HepG2 (cell line): ENCODE measurements around the gene BCKDHB. TPM values are rescaled to one million over a fixed set of nuclear protein-coding genes. Genes with fewer than 3 reads are reported as not detected.
"Not testable (repeated sequence)": the region's sequence is repeated elsewhere in the genome, so short reads cannot be mapped to it uniquely, and the experiment has no call there.

ENCODE experiments used
- ATAC-seq: fragments of 200-7000 bp; cut with Tn5 transposase; 3 replicates; pipeline ENCODE4 v1.9.1; 2020; ENCODE audit warnings: mild to moderate bottlenecking, moderate library complexity
- BruUV-seq: library from RNA; stranded (reverse); fragments of 400-500 nt; replicated peaks from 2 replicates; lab custom pipeline; 2021; lab: Mats Ljungman, UMichigan
- CTCF ChIA-PET: fragments of 300-600 bp; formaldehyde crosslinking; extraction: SDS; loops from one replicate; lab custom pipeline; 2021; ENCODE audit warnings: low total read pairs, inconsistent platforms, low intra/inter-chr PET ratio; lab: Yijun Ruan, JAX
- POLR2A ChIA-PET: fragments of 350-600 bp; sonication (Branson Sonifier 250); formaldehyde crosslinking; loops from one replicate; lab custom pipeline; 2020; ENCODE audit warnings: antibody characterized with exemption, inconsistent platforms; lab: Yijun Ruan, JAX
- DNase-seq: peaks from one replicate; pipeline ENCODE4 v3.0.0-alpha.2; 2015; ENCODE audit warnings: low spot score
- FAIRE-seq: peaks from 3 replicates; lab custom pipeline; 2011; peaks lifted over from hg19 to GRCh38; lab: Jason Lieb, UNC
- H2AFZ ChIP-seq: one replicate; pipeline ENCODE4 v1.6.1; 2011; ENCODE audit warnings: low read length, inconsistent platforms
- H3K27ac ChIP-seq: fragments of 300-600 bp; 3 replicates; pipeline ENCODE4 v1.8.0; 2011; ENCODE audit warnings: mixed run types, mild to moderate bottlenecking, mixed read lengths, low read length, inconsistent platforms; ENCODE audit not compliant: insufficient read depth; ENCODE audit errors: extremely low read length
- H3K27me3 ChIP-seq, 2 experiments: fragments of 200-600 bp in 1 of 2; 2 replicates in 1 of 2; 3 replicates in 1 of 2; pipeline versions ENCODE4 v1.6.0 to v1.8.0; 2011; ENCODE audit warnings: low read length in 2 of 2, mild to moderate bottlenecking in 2 of 2, moderate library complexity in 2 of 2, inconsistent platforms in 1 of 2; ENCODE audit not compliant: insufficient read depth in 2 of 2, control insufficient read depth in 1 of 2
- H3K36me3 ChIP-seq, 2 experiments: fragments of 200-600 bp in 1 of 2; replicated peaks in 1 of 2; 2 replicates in 1 of 2; 3 replicates in 1 of 2; pipeline versions ENCODE4 v1.5.1 to v1.8.0; 2011; ENCODE audit warnings: low read length in 2 of 2, inconsistent platforms in 1 of 2; ENCODE audit not compliant: insufficient read depth in 2 of 2, control insufficient read depth in 1 of 2
- H3K4me1 ChIP-seq: 2 replicates; pipeline ENCODE4 v1.5.1; 2012; ENCODE audit warnings: low read length, inconsistent platforms; ENCODE audit not compliant: insufficient read depth
- H3K4me2 ChIP-seq: 2 replicates; pipeline ENCODE4 v1.6.0; 2011; ENCODE audit warnings: low read depth, low read length, inconsistent platforms
- H3K4me3 ChIP-seq, 3 experiments: fragments of 200-600 bp in 1 of 3; sonication (generic), shearing (Covaris generic) in 1 of 3; replicated peaks in 1 of 3; 2 replicates each; pipeline ENCODE4 v1.5.1; 2011 to 2016; ENCODE audit warnings: low read length in 3 of 3, inconsistent platforms in 2 of 3, low read depth in 2 of 3, mild to moderate bottlenecking in 2 of 3, control low read depth in 1 of 3, mixed read lengths in 1 of 3; ENCODE audit not compliant: insufficient read depth in 1 of 3
- H3K79me2 ChIP-seq: one replicate; pipeline ENCODE4 v1.6.1; 2011; ENCODE audit warnings: low read length, inconsistent platforms; ENCODE audit not compliant: insufficient read depth
- H3K9ac ChIP-seq: 2 replicates; pipeline ENCODE4 v1.6.0; 2011; ENCODE audit warnings: mild to moderate bottlenecking, low read depth, low read length, inconsistent platforms; ENCODE audit not compliant: insufficient read depth
- H3K9me3 ChIP-seq: 2 replicates; pipeline ENCODE4 v1.5.1; 2012; ENCODE audit warnings: mild to moderate bottlenecking, low read length
- H4K20me1 ChIP-seq: 2 replicates; pipeline ENCODE4 v1.6.0; 2011; ENCODE audit warnings: inconsistent platforms, mild to moderate bottlenecking, low read length, moderate library complexity; ENCODE audit not compliant: insufficient read depth
- HDAC1 ChIP-seq: sonication (generic); formaldehyde crosslinking; IDR thresholded peaks from 2 replicates; pipeline ENCODE4 v1.5.1; 2020; ENCODE audit warnings: mild to moderate bottlenecking, missing genetic modification reagents
- RAD21 ChIP-seq: fragments of 450-650 bp; formaldehyde crosslinking; IDR thresholded peaks from 2 replicates; pipeline ENCODE4 v1.5.0; 2020; ENCODE audit warnings: mild to moderate bottlenecking
- SALL2 ChIP-seq: sonication (generic); formaldehyde crosslinking; IDR thresholded peaks from 2 replicates; pipeline ENCODE4 v1.8.1; 2023; ENCODE audit warnings: mild to moderate bottlenecking, missing genetic modification reagents, inconsistent platforms
- SIX1 ChIP-seq: sonication (generic); formaldehyde crosslinking; IDR thresholded peaks from 2 replicates; pipeline ENCODE4 v1.4.0; 2020; ENCODE audit warnings: missing genetic modification reagents, borderline replicate concordance
- TBX3 ChIP-seq: fragments of 450-650 bp; IDR thresholded peaks from 2 replicates; pipeline ENCODE4 v1.6.1; 2017; ENCODE audit warnings: antibody characterized with exemption, mild to moderate bottlenecking, inconsistent platforms, borderline replicate concordance
- TCF7L2 ChIP-seq: IDR thresholded peaks from 2 replicates; pipeline ENCODE4 v1.6.1; 2011; ENCODE audit warnings: mild to moderate bottlenecking, low read depth, low read length, moderate library complexity
- ZKSCAN8 ChIP-seq: IDR thresholded peaks from 2 replicates; pipeline ENCODE4 v1.6.1; 2016; ENCODE audit warnings: borderline replicate concordance, missing genetic modification reagents, missing compliant biosample characterization
- ZNF382 ChIP-seq: sonication (generic); formaldehyde crosslinking; IDR thresholded peaks from 2 replicates; pipeline ENCODE4 v1.5.0; 2020; ENCODE audit warnings: missing genetic modification reagents, mild to moderate bottlenecking, borderline replicate concordance
- ZNF709 ChIP-seq: sonication (generic); formaldehyde crosslinking; IDR thresholded peaks from 2 replicates; pipeline ENCODE4 v1.5.0; 2020; ENCODE audit warnings: mild to moderate bottlenecking, missing genetic modification reagents
- ZNF737 ChIP-seq: sonication (generic); formaldehyde crosslinking; IDR thresholded peaks from 2 replicates; pipeline ENCODE4 v1.5.0; 2020; ENCODE audit warnings: missing genetic modification reagents, mild to moderate bottlenecking, borderline replicate concordance
- WGBS: methylation state at CpG from one replicate; pipeline ENCODE4 v1.1.6; 2017; ENCODE audit warnings: low lambda C conversion rate; 5-methylcytosine and 5-hydroxymethylcytosine counted together
- in situ Hi-C: cut with HindIII; loops from 2 replicates; pipeline ENCODE4 v1.10.0; 2017; ENCODE audit warnings: low pct_unique_long_range_greater_than_20kb; ENCODE audit not compliant: extremely low pct_ligation_motif_present
- intact Hi-C: fragments of 100-400 bp; cut with micrococcal nuclease; formaldehyde crosslinking; loops from one replicate; pipeline ENCODE4 v1.10.0; 2022; ENCODE audit not compliant: unreplicated experiment
- polyA plus RNA-seq, 8 experiments: library from polyadenylated mRNA; depleted of rRNA in 3 of 8; stranded (reverse) in 7 of 8; unstranded in 1 of 8; fragments of >200 nt; fragmentation: Illumina TruSeq in 4 of 8; extraction: Trizol in 4 of 8; gene quantifications; 2 replicates each; pipeline versions ENCODE4 v1.2.1 to v1.2.3, GENCODE V29; 2011 to 2016; ENCODE audit warnings: low read depth in 4 of 8, missing spikeins in 1 of 8, mixed read lengths in 1 of 8; ENCODE audit not compliant: insufficient read depth in 1 of 8
- total RNA-seq, 5 experiments: library from RNA; depleted of rRNA; stranded (reverse); fragments of >200 nt; fragmentation: Illumina TruSeq; extraction: Trizol; gene quantifications; 2 replicates each; pipeline ENCODE4 v1.2.3, GENCODE V29; 2016; ENCODE audit warnings: low read depth in 1 of 5
- TF ChIP-seq, protein P1 (sequence below): fragments of 450-650 bp; IDR thresholded peaks from 2 replicates; pipeline ENCODE4 v1.6.1; 2016
- TF ChIP-seq, protein P2 (sequence below): sonication (generic); formaldehyde crosslinking; IDR thresholded peaks from 2 replicates; pipeline ENCODE4 v1.4.0; 2020; ENCODE audit warnings: missing genetic modification reagents, borderline replicate concordance

BCKDHB gene
- total and polyA plus RNA-seq, 2 of the 13 experiments (the other 11 are each of a cell fraction or from before 2014, with no cell fraction given) = 10.8 to 13.6 TPM

- H3K79me2 ChIP-seq, BruUV-seq, H4K20me1 ChIP-seq, CTCF ChIA-PET, H3K4me1 ChIP-seq, in situ Hi-C loops, H3K9ac ChIP-seq, H3K4me2 ChIP-seq, FAIRE-seq, H3K9me3 ChIP-seq, DNase-seq, H3K4me3 ChIP-seq, H3K27ac ChIP-seq, ATAC-seq, H3K27me3 ChIP-seq, H2AFZ ChIP-seq, POLR2A ChIA-PET, H3K36me3 ChIP-seq: not testable (repeated sequence)
- TF ChIP-seq, protein P1, sequence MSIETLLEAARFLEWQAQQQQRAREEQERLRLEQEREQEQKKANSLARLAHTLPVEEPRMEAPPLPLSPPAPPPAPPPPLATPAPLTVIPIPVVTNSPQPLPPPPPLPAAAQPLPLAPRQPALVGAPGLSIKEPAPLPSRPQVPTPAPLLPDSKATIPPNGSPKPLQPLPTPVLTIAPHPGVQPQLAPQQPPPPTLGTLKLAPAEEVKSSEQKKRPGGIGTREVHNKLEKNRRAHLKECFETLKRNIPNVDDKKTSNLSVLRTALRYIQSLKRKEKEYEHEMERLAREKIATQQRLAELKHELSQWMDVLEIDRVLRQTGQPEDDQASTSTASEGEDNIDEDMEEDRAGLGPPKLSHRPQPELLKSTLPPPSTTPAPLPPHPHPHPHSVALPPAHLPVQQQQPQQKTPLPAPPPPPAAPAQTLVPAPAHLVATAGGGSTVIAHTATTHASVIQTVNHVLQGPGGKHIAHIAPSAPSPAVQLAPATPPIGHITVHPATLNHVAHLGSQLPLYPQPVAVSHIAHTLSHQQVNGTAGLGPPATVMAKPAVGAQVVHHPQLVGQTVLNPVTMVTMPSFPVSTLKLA = 0 out of 2 replicates have a peak, but pooled peaks have one; percentile 6
- WGBS = 89% methylated on average over 3 of the region's 4 CpGs
- intact Hi-C loops = loop anchor here (5.0 to 10.0 kb wide), 3 partner anchors 393 to 1255 kb away; no protein-coding TSS in a partner anchor
Observed at GRCh38 chr6:80211890-80212289, 105.4 kb downstream of the BCKDHB start.

- Histone ChIP-seq H3K4me2 (no peak overlapping the region), H3K79me2 (no peaks in the 10 kb centered on the region), H3K9ac (no peak overlapping the region), H3K9me3 (no peaks in the 10 kb centered on the region), H3K36me3 (0 out of 5 replicates have a peak, but pooled peaks cover 0 to 4% of the 10 kb centered on the region in 2 experiments), H4K20me1 (no peaks in the 10 kb centered on the region), H3K27ac (no peak overlapping the region), H2AFZ (no peak overlapping the region), H3K4me3 (no peak overlapping the region), H3K4me1 (no peaks in the 10 kb centered on the region), H3K27me3 (no peaks in the 10 kb centered on the region)
- peak; percentile 29 for DNase-seq
- ChIA-PET CTCF (interaction anchor here (1.2 to 1.5 kb wide), 2 partner anchors 124 to 391 kb away, joined by 3 to 5 read pairs; no protein-coding TSS in a partner anchor), POLR2A (no interaction called here)
- BruUV-seq = no TSS peak
- 40% methylated on average over 4 of the region's 4 CpGs for WGBS
- FAIRE-seq = peak; percentile 26
- ATAC-seq = peak; percentile 97
- intact Hi-C loops = loop anchor here (2.0 to 10.0 kb wide), 4 partner anchors 124 to 1253 kb away; no protein-coding TSS in a partner anchor
- in situ Hi-C loops = no loop called here
- TF ChIP-seq ZNF382 (CRISPR knock-in tag) (no peak), TBX3 (no peak), ZNF737 (CRISPR knock-in tag) (no peak), SALL2 (CRISPR knock-in tag) (no peak), HDAC1 (CRISPR knock-in tag) (no peak), ZNF709 (CRISPR knock-in tag) (no peak), ZKSCAN8 (no peak), RAD21 (peak; percentile 23; the same call in 1 of the 2 replicates), TCF7L2 (no peak), SIX1 (CRISPR knock-in tag) (no peak)
- TF ChIP-seq, protein P2, sequence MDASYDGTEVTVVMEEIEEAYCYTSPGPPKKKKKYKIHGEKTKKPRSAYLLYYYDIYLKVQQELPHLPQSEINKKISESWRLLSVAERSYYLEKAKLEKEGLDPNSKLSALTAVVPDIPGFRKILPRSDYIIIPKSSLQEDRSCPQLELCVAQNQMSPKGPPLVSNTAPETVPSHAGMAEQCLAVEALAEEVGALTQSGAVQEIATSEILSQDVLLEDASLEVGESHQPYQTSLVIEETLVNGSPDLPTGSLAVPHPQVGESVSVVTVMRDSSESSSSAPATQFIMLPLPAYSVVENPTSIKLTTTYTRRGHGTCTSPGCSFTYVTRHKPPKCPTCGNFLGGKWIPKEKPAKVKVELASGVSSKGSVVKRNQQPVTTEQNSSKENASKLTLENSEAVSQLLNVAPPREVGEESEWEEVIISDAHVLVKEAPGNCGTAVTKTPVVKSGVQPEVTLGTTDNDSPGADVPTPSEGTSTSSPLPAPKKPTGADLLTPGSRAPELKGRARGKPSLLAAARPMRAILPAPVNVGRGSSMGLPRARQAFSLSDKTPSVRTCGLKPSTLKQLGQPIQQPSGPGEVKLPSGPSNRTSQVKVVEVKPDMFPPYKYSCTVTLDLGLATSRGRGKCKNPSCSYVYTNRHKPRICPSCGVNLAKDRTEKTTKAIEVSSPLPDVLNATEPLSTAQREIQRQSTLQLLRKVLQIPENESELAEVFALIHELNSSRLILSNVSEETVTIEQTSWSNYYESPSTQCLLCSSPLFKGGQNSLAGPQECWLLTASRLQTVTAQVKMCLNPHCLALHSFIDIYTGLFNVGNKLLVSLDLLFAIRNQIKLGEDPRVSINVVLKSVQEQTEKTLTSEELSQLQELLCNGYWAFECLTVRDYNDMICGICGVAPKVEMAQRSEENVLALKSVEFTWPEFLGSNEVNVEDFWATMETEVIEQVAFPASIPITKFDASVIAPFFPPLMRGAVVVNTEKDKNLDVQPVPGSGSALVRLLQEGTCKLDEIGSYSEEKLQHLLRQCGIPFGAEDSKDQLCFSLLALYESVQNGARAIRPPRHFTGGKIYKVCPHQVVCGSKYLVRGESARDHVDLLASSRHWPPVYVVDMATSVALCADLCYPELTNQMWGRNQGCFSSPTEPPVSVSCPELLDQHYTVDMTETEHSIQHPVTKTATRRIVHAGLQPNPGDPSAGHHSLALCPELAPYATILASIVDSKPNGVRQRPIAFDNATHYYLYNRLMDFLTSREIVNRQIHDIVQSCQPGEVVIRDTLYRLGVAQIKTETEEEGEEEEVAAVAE = no peak
Observed at GRCh38 chr6:80214436-80215022, 108.1 kb downstream of the BCKDHB start.
